Measurements from ENCODE around the gene SH2D6.
"Not testable (repeated sequence)": the region's sequence is repeated elsewhere in the genome, so short reads cannot be mapped to it uniquely, and the experiment has no call there.

SH2D6 gene

DNA sequence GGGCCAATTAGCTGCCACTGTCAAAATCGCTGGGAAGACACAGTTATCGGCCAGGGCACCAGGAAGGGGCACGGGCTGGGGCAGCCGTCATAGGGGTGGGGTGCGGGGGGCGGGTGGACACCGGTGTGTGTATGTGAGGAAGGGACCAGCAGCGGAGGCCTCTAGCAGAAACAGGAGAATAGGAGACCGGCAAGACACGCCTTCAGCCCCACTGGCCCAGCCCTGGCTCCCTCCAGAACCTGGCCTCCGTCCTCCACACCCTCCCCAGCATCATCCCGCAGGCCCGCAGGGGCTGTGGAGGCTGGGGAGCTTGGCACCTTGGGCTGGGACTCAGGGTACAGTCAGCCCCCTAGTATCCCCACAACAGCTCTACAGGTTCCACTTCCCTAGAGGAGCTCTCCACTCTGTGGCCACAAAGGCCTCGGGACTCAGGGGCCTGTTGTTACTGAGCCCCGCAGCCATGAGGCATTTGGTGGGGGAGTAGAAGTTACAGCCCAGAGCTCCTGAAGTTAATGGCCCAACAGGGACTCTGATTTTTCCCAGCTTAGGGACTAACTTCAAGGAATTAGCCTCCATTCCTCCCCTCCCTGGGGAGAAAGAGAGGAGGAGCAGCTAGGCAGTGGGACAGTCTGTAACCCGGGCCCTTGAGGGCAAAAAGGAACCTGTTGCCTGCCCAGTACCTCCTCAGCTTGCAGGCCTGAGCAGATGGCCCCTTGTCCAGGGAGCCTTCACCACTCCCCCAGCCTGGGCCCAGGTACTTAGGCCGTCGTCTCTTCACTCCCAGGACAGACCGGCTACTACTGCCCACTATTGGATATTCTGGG is 19.9 kb downstream of the SH2D6 start:
- no peak; the same call in 1 of the 2 replicates for TF ChIP-seq SPI1 (IDR thresholded peaks at IDR 0.05; ENCODE audit: borderline replicate concordance, low read depth)
- TF ChIP-seq REST (IDR thresholded peaks at IDR 0.05; ENCODE audit: insufficient replicate concordance, low read depth): no peak
- TF ChIP-seq POLR2AphosphoS5 (IDR thresholded peaks at IDR 0.05; ENCODE audit: low read depth): no peak
- TF ChIP-seq GABPA (IDR thresholded peaks at IDR 0.05; ENCODE audit: low read depth): no peak
- TF ChIP-seq, protein P1, sequence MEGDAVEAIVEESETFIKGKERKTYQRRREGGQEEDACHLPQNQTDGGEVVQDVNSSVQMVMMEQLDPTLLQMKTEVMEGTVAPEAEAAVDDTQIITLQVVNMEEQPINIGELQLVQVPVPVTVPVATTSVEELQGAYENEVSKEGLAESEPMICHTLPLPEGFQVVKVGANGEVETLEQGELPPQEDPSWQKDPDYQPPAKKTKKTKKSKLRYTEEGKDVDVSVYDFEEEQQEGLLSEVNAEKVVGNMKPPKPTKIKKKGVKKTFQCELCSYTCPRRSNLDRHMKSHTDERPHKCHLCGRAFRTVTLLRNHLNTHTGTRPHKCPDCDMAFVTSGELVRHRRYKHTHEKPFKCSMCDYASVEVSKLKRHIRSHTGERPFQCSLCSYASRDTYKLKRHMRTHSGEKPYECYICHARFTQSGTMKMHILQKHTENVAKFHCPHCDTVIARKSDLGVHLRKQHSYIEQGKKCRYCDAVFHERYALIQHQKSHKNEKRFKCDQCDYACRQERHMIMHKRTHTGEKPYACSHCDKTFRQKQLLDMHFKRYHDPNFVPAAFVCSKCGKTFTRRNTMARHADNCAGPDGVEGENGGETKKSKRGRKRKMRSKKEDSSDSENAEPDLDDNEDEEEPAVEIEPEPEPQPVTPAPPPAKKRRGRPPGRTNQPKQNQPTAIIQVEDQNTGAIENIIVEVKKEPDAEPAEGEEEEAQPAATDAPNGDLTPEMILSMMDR (IDR thresholded peaks at IDR 0.05; ENCODE audit: insufficient read depth, low read length): no peak
- H3K27me3 ChIP-seq (ENCODE audit: insufficient read depth, poor library complexity, severe bottlenecking): no peaks in the 10 kb centered on the region
- peak overlapping the region; percentile 82 for H3K27ac ChIP-seq (replicated peaks)
- H3K4me3 ChIP-seq (replicated peaks; ENCODE audit: insufficient read depth, low read length): peak overlapping the region; percentile 33
- peak in 1 of 2 experiments; percentile 39 for DNase-seq (ENCODE audit: low read depth in 1 of 2, low spot score in 1 of 2)

GRCh38 chr2:85439025-85439472 is 20.5 kb downstream of the SH2D6 start:
- no peak for DNase-seq (ENCODE audit: low read depth in 1 of 2, low spot score in 1 of 2)
- H3K27me3 ChIP-seq (ENCODE audit: insufficient read depth, poor library complexity, severe bottlenecking): no peaks in the 10 kb centered on the region
- TF ChIP-seq REST (IDR thresholded peaks at IDR 0.05; ENCODE audit: insufficient replicate concordance, low read depth): no peak
- no peak for TF ChIP-seq GABPA (IDR thresholded peaks at IDR 0.05; ENCODE audit: low read depth)
- TF ChIP-seq POLR2AphosphoS5 (IDR thresholded peaks at IDR 0.05; ENCODE audit: low read depth): no peak
- TF ChIP-seq SPI1 (IDR thresholded peaks at IDR 0.05; ENCODE audit: borderline replicate concordance, low read depth): no peak
- TF ChIP-seq, protein P1 (IDR thresholded peaks at IDR 0.05; ENCODE audit: insufficient read depth, low read length): no peak
- no peak overlapping the region for H3K4me3 ChIP-seq (replicated peaks; ENCODE audit: insufficient read depth, low read length)
- peak overlapping the region; percentile 82 for H3K27ac ChIP-seq (replicated peaks)

DNA sequence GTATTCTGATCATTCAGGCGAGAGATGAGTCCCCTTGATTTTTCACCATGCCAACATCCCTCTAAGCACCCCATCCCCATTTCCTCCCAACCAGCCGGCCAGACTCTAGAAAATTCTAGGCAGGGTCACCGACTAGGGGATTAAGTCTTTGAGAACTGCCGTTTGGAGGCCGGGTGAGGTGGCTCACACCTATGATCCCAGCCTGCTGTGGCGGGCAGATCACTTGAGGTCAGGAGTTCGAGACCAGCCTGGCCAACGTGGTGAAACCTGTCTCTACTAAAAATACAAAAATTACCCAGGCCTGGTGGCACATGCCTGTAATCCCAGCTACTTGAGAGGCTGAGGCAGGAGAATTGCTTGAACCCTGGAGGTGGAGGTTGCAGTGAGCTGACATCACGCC is 21.1 kb downstream of the SH2D6 start:
- DNase-seq (ENCODE audit: low read depth in 1 of 2, low spot score in 1 of 2); H3K27me3 ChIP-seq (ENCODE audit: insufficient read depth, poor library complexity, severe bottlenecking); H3K27ac ChIP-seq (replicated peaks); H3K4me3 ChIP-seq (replicated peaks; ENCODE audit: insufficient read depth, low read length): not testable (repeated sequence)

DNA sequence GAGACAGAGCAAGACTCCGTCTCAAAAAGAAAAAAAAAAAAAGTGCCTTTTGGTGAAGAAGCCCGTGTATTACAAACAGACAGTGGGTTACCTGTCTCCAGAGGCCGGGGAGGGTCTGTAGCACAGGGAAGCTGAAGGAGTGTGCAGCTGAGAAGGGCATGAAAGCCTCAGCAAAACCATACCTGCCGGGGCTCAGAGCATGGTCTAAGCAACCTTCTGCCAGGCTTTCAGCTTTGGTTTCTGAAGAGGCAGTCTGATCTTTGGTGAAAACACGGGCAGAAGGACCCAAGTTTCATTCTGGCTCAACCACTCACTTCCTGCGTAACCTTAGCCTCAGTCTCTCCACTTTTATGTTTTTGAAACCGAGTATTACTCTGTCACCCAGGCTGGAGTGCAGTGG is 21.5 kb downstream of the SH2D6 start:
- TF ChIP-seq, protein P1 (IDR thresholded peaks at IDR 0.05; ENCODE audit: insufficient read depth, low read length): no peak
- no peak for TF ChIP-seq POLR2AphosphoS5 (IDR thresholded peaks at IDR 0.05; ENCODE audit: low read depth)
- TF ChIP-seq SPI1 (IDR thresholded peaks at IDR 0.05; ENCODE audit: borderline replicate concordance, low read depth): no peak
- TF ChIP-seq GABPA (IDR thresholded peaks at IDR 0.05; ENCODE audit: low read depth): no peak
- TF ChIP-seq REST (IDR thresholded peaks at IDR 0.05; ENCODE audit: insufficient replicate concordance, low read depth): no peak
- no peaks in the 10 kb centered on the region for H3K27me3 ChIP-seq (ENCODE audit: insufficient read depth, poor library complexity, severe bottlenecking)
- DNase-seq (ENCODE audit: low read depth in 1 of 2, low spot score in 1 of 2): no peak
- H3K27ac ChIP-seq (replicated peaks): no peak overlapping the region
- no peak overlapping the region for H3K4me3 ChIP-seq (replicated peaks; ENCODE audit: insufficient read depth, low read length)
